NOMO-1 treated with DMSO at 0.1 percent for 48 hours (cell line): ENCODE data around the gene F2RL3.
"Not testable (repeated sequence)": the region's sequence is repeated elsewhere in the genome, so short reads cannot be mapped to it uniquely, and the experiment has no call there.

Experiments used
- DNase-seq: peaks from one replicate; lab custom pipeline; 2025; ENCODE audit not compliant: unreplicated experiment; lab: John Stamatoyannopoulos, UW

Gene F2RL3

DNA sequence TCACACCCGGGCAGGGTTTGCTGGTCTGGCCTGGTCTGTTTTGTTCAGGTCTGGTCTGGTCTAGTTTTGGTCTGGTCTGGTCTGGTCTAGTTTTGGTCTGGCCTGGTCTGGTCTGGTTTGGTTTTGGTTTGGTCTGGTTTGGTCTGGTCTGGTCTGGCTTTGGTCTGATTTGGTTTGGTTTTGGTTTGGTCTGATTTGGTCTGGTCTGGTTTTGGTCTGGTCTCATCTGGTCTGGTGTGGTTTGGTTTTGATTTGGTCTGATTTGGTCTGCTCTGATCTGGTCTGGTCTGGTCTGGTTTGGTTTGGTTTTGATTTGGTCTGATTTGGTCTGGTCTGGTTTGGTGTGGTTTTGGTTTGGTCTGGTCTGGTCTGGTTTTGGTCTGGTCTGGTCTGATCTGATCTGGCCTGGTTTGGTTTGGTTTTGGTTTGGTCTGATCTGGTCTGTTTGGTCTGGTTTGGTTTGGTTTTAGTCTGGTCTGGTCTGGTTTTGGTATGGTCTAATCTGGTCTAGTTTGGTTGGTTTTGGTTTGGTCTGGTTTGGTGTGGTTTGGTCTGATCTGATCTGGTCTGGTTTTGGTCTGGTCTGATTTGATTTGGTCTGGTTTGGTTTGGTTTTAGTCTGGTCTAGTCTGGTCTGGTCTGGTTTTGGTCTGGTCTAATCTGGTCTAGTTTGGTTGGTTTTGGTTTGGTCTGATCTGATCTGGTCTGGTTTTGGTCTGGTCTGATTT, 14.4 kb upstream of the F2RL3 start:
- no peak for DNase-seq

DNA sequence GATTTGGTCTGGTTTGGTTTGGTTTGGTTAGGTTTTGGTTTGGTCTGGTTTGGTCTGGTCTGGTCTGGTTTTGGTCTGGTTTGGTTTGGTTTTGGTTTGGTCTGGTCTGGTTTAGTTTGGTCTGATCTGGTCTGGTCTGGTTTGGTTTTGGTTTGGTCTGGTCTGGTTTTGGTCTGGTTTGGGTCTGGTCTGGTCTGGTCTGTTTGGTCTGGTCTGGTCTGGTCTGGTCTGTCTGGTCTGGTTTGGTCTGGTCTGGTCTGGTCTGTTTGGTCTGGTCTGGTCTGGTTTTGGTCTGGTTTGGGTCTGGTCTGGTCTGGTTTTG, 13.9 kb upstream of the F2RL3 start:
- not testable (repeated sequence) for DNase-seq

GRCh38 chr19:16875584-16876555, 12.9 kb upstream of the F2RL3 start:
- DNase-seq: no peak

DNA sequence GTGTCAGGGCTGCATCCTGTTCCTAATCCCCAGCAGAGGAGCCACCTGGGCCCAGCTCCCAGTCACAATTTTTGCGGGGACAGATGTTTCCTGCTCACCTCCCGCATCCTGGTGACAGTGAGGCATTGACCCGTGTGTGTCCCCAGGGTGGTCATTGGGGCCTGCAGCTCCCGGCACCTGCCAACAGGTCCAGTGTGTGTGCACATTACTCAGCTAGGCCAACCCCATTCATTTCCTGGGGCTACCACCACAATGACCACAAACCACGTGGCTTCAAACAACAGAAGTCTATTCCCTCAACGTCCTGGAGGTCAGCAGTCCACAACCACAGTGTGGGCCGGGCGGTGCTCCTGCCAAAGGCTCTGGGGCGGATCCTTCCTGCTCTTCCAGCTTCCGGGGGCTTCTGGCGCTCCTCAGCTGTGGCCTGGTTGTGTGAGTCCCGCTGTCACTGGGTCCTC, 11.9 kb upstream of the F2RL3 start:
- no peak for DNase-seq

DNA sequence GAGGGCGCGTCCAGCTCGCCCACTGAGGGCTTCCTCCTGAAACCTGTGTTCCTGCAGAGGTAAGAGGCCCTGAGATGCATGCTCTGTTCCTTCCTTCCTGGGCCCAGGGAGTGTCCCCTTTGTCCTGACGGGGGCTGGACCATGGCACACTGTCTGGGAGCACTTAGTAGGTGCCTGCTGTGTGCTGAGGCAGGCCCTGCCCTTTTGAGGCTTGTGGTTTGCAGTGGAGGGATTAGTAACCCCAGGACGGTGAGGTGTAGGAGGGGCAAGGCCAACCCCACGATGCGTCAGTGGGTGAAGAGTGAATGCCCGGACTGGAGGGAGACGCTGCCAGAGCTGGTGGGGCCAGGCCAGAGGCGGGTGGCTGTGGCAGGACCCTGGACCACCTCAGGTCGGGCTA, 11.2 kb upstream of the F2RL3 start:
- no peak for DNase-seq

GRCh38 chr19:16878181-16878965, 10.4 kb upstream of the F2RL3 start:
- no peak for DNase-seq

DNA sequence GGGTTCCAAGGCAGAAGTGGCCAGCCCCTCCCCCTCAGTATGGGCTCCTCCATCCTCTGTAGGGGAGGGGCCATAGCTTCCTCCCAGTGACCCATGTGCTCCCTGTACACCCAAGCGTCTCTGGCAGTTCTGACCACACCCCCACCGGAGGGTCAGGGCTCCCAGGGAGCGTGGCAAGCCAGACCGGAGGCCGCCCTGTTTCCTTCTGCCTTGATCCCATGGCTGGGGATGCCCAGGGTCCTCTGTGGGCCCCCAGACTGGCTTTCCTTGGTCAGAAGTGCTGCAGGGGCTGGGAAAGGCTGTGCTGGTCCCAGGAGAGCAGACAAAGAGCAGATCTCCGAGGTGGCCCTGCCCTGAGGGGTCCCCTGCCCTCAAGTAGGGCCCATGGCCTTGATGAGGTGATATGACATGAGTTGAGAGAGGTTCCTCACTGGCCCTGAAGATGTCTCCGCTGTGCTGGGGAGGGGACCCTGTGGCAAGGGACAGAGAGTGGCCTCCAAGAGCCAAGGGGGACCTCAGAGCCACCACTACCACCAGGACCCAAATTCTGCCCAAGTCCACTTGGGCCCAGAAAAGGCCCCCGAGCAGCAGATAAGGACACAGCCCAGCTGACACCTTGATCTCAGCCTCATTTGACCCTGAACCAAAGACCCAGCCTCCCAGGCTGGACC, 7.8 kb upstream of the F2RL3 start:
- no peak for DNase-seq

DNA sequence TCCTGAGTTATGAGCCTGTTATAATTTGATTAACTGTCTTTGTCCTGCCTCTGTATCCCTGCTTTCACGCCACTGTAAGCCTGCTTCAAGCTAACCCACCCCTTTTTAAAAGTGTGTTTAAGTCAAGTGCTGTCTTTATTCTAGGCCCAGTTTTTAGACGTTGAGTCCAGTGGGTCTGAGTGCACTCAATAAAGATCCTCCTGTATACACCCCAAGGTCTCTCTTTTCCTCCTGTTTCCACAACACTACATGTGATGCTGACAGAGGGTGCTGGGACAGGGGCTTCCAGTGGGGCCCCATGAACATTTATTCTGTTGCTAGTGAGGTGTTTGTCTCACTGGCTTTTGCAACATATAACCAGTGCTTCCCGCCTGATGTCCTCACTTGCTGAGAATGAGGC, 6.7 kb upstream of the F2RL3 start:
- no peak for DNase-seq

DNA sequence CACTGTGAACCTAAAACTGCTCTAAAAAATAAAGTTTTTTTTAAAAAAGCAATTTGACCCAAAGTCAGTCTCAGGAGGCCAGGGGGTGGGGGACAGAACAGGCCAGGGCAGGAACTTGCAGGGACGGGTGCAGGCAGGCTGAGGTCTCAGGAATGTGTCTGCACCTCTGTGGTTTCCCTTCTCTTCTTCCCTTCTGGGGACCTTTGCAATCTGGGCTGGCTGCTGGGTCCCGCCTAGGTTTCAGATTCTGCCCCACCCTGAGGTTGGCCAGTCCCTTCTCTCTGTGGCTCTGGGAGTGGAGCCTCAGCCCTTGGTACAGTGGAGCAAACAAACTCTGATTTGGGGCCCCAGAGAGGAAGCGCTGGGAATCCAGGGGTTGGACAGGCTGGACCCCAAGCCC, 5.3 kb upstream of the F2RL3 start:
- DNase-seq: no peak

DNA sequence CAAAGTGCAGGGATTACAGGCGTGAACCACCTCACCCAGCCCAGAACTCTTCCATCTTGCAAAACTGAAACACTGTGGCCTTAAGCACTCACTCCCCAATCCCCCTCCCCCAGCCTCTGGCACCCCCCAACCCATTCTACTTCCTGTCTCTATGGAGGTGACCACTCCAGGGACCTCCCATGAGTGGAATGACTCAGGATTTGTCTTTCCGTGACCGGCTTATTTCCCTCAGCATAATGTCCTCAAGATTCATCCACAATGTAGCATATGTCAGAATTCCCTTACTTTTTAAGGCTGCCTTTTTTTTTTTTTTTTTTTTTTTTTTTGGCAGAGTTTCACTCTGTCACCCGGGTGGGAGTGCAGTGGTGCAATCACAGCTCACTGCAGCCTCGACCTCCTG, 3.6 kb upstream of the F2RL3 start:
- DNase-seq: no peak

- DNase-seq: no peak
These were observed 2.4 kb upstream of the F2RL3 start for GRCh38 chr19:16886305-16886880.

DNA sequence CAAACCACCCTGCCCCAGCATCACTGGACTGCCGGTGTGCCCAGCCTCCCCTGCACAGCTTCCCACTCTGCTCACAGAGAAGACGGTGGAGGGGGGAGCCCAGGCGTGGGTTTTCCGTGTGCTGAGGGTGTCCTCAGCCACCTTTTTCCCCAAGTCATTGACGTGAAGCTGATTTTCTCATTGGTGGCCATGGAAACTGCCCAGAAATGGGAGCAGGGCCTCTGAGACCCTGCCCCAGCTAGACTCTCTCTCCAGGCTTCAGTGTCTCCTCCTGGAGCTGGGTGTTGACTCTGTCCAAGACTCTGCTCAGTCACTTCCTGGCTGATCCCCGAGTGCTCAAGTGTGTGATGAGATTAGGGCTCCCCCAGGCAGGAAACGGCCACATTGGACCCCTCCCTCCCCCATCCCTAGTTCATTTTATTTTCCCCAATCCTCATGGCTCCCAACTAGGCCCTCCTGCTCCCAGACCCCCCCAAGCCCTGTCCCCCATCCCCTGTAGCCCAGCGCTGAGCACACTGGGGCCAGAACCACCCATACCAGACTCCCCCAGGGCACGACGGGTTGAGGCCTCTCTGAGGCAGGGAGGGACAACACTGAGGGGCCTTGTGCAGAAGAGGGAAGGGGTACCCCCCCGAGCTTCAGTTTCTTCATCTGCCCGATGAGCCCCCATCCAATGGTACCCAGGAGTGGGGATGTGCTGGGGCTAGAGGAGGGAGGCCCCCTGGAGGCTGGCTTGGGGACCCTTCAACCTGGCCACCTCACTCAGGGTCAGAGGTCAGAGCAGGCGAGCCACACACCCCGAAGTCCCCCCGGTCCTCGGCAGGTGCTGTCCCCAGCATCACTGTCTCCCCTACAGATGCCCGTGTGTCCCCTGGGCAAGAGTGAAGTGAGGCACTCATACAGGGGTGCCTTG, 1.2 kb upstream of the F2RL3 start:
- no peak for DNase-seq

DNA sequence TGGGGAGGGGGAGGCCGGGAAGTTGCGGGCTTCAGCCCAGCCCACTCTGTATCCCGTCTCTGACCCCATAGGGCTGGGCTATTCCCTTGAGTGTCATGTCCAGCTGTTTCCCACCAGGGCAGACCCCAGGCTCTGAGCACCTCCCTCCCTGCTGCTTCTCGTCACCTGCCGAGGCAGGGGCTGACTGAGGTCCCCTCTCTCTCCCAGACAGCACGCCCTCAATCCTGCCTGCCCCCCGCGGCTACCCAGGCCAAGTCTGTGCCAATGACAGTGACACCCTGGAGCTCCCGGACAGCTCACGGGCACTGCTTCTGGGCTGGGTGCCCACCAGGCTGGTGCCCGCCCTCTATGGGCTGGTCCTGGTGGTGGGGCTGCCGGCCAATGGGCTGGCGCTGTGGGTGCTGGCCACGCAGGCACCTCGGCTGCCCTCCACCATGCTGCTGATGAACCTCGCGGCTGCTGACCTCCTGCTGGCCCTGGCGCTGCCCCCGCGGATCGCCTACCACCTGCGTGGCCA, 625 bp downstream of the F2RL3 start:
- DNase-seq: no peak

DNA sequence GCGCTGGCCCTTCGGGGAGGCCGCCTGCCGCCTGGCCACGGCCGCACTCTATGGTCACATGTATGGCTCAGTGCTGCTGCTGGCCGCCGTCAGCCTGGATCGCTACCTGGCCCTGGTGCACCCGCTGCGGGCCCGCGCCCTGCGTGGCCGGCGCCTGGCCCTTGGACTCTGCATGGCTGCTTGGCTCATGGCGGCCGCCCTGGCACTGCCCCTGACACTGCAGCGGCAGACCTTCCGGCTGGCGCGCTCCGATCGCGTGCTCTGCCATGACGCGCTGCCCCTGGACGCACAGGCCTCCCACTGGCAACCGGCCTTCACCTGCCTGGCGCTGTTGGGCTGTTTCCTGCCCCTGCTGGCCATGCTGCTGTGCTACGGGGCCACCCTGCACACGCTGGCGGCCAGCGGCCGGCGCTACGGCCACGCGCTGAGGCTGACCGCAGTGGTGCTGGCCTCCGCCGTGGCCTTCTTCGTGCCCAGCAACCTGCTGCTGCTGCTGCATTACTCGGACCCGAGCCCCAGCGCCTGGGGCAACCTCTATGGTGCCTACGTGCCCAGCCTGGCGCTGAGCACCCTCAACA, 1.2 kb downstream of the F2RL3 start:
- DNase-seq: no peak

DNA sequence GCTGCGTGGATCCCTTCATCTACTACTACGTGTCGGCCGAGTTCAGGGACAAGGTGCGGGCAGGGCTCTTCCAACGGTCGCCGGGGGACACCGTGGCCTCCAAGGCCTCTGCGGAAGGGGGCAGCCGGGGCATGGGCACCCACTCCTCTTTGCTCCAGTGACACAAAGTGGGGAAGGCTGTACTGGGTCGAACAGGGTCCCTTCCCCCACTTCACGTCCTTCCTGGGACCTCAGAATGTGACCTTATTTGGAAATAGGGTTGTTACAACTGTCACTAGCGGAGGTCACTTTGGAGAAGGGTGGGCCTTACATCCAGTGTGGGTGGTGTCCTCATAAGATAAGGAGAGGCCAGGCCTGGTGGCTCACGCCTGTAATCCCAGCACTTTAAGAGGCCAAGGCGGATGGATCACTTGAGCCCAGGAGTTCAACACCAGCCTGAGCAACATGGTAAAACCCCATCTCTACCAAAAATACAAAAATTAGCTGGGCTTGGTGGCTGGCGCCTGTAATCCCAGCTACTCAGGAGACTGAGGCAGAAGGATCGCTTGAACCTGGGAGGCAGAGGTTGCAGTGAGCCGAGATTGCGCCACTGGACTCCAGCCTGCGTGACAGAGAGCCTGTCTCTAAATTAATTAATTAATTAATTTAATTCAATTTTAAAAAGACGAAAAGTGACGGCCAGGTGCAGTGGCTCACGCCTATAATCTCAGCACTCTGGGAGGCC, 1.8 kb downstream of the F2RL3 start:
- DNase-seq: no peak

GRCh38 chr19:16891696-16892382, 3.0 kb downstream of the F2RL3 start:
- no peak for DNase-seq

- DNase-seq: no peak
These were observed 3.6 kb downstream of the F2RL3 start for GRCh38 chr19:16892436-16892835.
